Measurements from ENCODE around the gene PROKR1.
"Not testable (repeated sequence)": the region's sequence is repeated elsewhere in the genome, so short reads cannot be mapped to it uniquely, and the experiment has no call there.

DNA sequence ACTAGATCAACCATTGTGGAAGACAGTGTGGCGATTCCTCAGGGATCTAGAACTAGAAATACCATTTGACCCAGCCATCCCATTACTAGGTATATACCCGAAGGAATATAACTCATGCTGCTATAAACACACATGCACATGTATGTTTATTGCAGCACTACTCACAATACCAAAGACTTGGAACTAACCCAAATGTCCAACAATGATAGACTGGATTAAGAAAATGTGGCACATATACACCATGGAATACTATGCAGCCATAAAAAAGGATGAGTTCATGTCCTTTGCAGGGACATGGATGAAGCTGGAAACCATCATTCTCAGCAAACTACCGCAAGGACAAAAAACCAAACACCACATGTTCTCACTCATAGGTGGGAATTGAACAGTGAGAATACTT, 42.9 kb upstream of the PROKR1 start:
- not testable (repeated sequence) for TF ChIP-seq TEAD4 (CRISPR knock-in tag; IDR thresholded peaks at IDR 0.05); CTCF (IDR thresholded peaks at IDR 0.05); MAX (CRISPR knock-in tag; IDR thresholded peaks at IDR 0.05); ZNF138 (CRISPR knock-in tag; conservative IDR thresholded peaks at IDR 0.05)

Measured in WTC11 (cell line).